Measurements from ENCODE around the gene SGF29. TPM values are rescaled to one million over a fixed set of nuclear protein-coding genes. Genes with fewer than 3 reads are reported as not detected.
A peak's percentile ranks its signal among the peaks of the same experiment; 100 is the strongest.
"Not testable (repeated sequence)": the region's sequence is repeated elsewhere in the genome, so short reads cannot be mapped to it uniquely, and the experiment has no call there.

The SGF29 gene
- 10 to 100 TPM; 18.3 to 24.3 TPM for total RNA-seq
- long read RNA-seq, donor 1, partial matches to known transcripts: 0 of 5 reads
- long read RNA-seq, donor 1, other reads (novel, unspliced or antisense): 0 of 5 reads
- long read RNA-seq, donor 2, transcript SGF29-201 (10 exons, 1,153 nt): major isoform, 37 of 48 reads
- long read RNA-seq, donor 2, partial matches to known transcripts: 2 of 48 reads
- long read RNA-seq, donor 2, other reads (novel, unspliced or antisense): 8 of 48 reads

- peak; percentile 98 for DNase-seq (ENCODE audit: low spot score)
- intact Hi-C loops (cut with DNase I): no loop called here
Observed at GRCh38 chr16:28553776-28554633, at the start of gene SGF29. SGF29 (plus strand) TSS chr16:28553920; CDS start chr16:28581070, 27,150 bp downstream.

GRCh38 chr16:28504707-28505404 lies 48.9 kb upstream of the SGF29 start:
- DNase-seq (ENCODE audit: low spot score): no peak
- intact Hi-C loops (cut with DNase I): no loop called here

GRCh38 chr16:28505489-28506137 lies 48.1 kb upstream of the SGF29 start:
- intact Hi-C loops (cut with DNase I): no loop called here
- no peak for DNase-seq (ENCODE audit: low spot score)

- DNase-seq (ENCODE audit: low spot score): no peak
- intact Hi-C loops (cut with DNase I): no loop called here
Observed at GRCh38 chr16:28511031-28511430, 42.7 kb upstream of the SGF29 start.

GRCh38 chr16:28511801-28512789 lies 41.6 kb upstream of the SGF29 start:
- DNase-seq (ENCODE audit: low spot score): no peak
- intact Hi-C loops (cut with DNase I): no loop called here

- intact Hi-C loops (cut with DNase I): no loop called here
- DNase-seq (ENCODE audit: low spot score): no peak
Observed at GRCh38 chr16:28513484-28514181, 40.1 kb upstream of the SGF29 start.

GRCh38 chr16:28514246-28514645 lies 39.5 kb upstream of the SGF29 start:
- intact Hi-C loops (cut with DNase I): no loop called here
- no peak for DNase-seq (ENCODE audit: low spot score)

GRCh38 chr16:28520672-28521071 lies 33.0 kb upstream of the SGF29 start:
- DNase-seq (ENCODE audit: low spot score): no peak
- intact Hi-C loops (cut with DNase I): no loop called here

GRCh38 chr16:28521436-28521835 lies 32.3 kb upstream of the SGF29 start:
- no peak for DNase-seq (ENCODE audit: low spot score)
- intact Hi-C loops (cut with DNase I): no loop called here

- no peak for DNase-seq (ENCODE audit: low spot score)
- intact Hi-C loops (cut with DNase I): no loop called here
Observed at GRCh38 chr16:28522792-28523191, 30.9 kb upstream of the SGF29 start.

GRCh38 chr16:28524681-28525171 lies 29.0 kb upstream of the SGF29 start:
- DNase-seq (ENCODE audit: low spot score): no peak
- intact Hi-C loops (cut with DNase I): no loop called here

GRCh38 chr16:28526201-28527099 lies 27.3 kb upstream of the SGF29 start:
- intact Hi-C loops (cut with DNase I): no loop called here
- no peak for DNase-seq (ENCODE audit: low spot score)

GRCh38 chr16:28527100-28527785 lies 26.5 kb upstream of the SGF29 start:
- DNase-seq (ENCODE audit: low spot score); intact Hi-C loops (cut with DNase I): not testable (repeated sequence)

- no peak for DNase-seq (ENCODE audit: low spot score)
- intact Hi-C loops (cut with DNase I): no loop called here
Observed at GRCh38 chr16:28527985-28528384, 25.7 kb upstream of the SGF29 start.

- intact Hi-C loops (cut with DNase I): no loop called here
- DNase-seq (ENCODE audit: low spot score): no peak
Observed at GRCh38 chr16:28528463-28528867, 25.3 kb upstream of the SGF29 start.

GRCh38 chr16:28529124-28529523 lies 24.6 kb upstream of the SGF29 start:
- intact Hi-C loops (cut with DNase I): no loop called here
- DNase-seq (ENCODE audit: low spot score): no peak

Measured in posterior vena cava (tissue), 2 donors.